ENCODE measurements around the gene NPTX1.

DNA sequence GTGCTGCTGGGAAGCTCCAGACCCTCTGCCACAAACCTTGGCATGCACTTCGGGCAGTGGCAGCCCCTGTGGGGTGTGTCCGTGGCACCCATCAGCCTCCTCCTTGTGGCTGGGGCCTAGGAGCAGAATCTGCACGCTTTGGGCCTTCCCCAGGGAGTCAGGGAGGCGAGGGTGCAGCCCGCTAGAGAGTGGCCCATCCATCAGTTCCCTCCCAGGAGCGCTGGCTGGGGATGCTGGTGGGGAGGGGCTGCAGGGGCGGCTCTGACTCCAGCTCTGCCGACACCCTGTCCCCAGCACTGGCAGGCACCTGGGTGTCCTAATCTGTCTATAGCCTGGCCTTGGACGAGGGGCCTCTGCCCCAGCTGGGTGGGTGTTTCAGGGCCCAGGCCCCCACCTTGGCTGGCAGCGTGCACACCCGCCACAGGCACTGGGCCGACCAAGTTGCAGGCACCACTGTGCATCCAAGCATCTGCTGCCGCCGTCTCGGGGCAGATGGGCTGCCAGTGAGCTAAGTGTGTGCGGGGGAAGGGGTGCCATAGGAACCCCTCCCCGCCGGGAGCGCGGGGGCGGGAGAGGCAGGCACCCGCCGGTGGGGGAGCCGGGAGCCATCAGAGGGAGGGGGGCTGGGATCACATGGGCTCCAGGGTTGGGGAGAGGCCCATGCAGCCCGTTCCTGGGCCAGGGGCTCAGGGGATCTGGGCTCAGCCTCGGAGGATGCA, 31.2 kb downstream of the NPTX1 start:
- TF ChIP-seq POLR2A (IDR thresholded peaks at IDR 0.05; ENCODE audit: extremely low read depth, insufficient read length) (no peak), MYC (IDR thresholded peaks at IDR 0.05; ENCODE audit: low read depth, low read length) (no peak)
- TF ChIP-seq, protein P1, sequence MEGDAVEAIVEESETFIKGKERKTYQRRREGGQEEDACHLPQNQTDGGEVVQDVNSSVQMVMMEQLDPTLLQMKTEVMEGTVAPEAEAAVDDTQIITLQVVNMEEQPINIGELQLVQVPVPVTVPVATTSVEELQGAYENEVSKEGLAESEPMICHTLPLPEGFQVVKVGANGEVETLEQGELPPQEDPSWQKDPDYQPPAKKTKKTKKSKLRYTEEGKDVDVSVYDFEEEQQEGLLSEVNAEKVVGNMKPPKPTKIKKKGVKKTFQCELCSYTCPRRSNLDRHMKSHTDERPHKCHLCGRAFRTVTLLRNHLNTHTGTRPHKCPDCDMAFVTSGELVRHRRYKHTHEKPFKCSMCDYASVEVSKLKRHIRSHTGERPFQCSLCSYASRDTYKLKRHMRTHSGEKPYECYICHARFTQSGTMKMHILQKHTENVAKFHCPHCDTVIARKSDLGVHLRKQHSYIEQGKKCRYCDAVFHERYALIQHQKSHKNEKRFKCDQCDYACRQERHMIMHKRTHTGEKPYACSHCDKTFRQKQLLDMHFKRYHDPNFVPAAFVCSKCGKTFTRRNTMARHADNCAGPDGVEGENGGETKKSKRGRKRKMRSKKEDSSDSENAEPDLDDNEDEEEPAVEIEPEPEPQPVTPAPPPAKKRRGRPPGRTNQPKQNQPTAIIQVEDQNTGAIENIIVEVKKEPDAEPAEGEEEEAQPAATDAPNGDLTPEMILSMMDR (IDR thresholded peaks at IDR 0.05; ENCODE audit: low read depth, low read length): no peak
